Measurements from ENCODE around the gene GSE1.

DNA sequence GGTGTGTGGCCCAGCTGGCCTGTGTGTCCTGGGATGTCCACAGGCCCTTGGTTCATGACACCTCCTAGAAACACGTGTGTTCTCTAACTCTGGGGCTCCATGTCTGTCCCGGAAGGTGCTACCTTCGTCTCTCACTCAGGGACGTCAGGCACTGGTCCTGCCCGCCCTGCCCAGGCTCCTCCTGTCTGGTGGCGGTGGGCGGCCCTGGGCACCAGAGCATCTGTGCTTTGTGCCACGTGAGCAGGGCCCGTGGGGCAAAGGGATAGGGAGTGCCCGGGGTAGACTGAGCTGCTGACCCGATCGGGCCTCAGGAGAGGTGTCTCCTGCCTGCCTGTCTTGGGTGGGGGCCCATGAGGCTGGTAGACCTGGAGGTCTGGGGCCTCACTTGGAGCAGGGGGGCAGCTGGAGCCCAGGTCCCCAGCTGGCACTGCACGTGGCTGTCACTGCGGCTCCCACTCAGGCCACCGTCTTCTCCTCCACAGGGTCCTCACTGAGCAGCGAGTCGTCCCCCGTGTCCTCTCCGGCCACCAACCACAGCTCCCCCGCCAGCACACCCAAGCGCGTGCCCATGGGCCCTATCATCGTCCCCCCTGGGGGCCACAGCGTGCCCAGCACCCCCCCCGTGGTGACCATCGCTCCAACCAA is 35.1 kb downstream of the GSE1 start:
- no peak for TF ChIP-seq CTCF (IDR thresholded peaks at IDR 0.05)
- TF ChIP-seq POLR2A (IDR thresholded peaks at IDR 0.05) = no peak
